GM19238 (cell line): ENCODE measurements around the gene CASP6.

Experiments
- DNase-seq: peaks from one replicate; pipeline ENCODE4 v3.0.0; 2011; ENCODE audit warnings: low spot score; ENCODE audit not compliant: insufficient read length

CASP6 gene

DNA sequence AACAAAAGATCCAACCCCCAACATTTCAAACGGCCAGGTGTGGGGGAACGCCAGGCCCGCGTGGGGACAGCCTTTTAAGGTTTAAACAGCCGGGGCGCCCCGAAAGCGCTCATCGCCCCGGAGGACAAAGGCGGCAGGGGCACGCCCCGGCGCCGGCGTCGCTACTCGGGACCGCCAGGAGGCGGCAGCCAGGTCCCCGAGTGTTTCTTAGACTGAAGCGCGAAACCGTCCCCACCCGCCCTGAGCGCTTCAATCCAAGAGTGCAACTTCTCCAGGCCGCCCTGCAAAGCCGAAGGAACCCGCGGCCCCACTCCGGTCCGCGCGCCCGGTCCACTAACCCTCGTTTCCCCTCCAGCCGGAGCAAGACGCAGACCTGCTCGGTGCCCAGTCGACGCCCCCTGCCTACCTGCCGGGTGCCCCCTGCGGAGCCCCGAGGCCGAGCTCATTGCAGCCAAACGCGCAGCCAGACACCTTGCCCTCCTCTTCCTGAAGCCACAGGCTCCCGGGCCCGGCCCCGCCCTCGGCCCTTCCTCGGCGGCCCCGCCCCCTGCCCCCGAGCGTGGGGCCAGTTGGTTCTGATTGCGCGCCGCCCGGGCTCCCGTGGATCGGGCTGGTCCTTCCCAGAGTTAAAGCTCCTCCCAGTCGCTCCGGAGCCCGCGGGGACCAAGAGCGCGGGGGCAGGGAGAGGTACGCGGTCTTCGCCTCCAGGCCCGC, at the start of gene CASP6:
TSS of gene CASP6 (minus strand) at position 496 of the 714 bp plus-strand sequence. CDS start at position 446, 50 bp downstream.
- peak; percentile 55 for DNase-seq

DNA sequence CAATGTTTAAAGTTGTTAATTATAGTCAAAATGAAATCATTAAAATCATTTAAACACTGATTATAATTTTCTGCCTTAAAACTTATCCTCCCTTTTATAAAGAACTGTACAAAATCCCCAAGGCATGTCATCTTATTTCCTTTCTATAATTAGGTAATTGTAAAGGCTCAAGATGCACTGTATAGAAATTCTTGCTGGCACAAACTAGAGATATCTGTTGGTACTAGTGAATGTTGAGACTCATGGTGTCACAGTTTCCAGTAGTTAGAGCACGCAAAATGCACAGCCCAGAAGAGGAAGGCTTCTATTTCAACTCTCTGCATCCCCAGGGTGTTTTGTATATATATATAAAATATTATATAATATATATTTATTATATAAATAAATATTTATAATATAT, 49.3 kb upstream of the CASP6 start:
- DNase-seq, result no peak

DNA sequence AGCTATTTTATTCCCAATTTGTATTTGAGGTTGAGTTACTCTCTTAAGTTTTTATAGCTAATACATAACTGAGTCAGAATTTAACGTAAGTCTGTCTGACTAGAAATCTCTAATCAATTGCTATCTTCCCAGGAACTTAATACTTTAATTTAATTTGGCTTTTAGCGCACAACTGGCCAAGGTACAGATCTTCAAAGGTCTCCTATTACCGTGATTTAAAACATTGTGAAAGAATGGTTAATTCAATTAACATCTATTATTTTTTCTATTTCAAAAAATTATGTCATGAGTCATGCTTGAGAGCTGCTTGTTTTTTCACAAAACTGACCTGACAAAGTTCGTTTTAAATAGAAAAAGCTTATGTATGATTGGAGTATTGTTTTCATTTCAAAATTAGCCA, 48.6 kb upstream of the CASP6 start:
- no peak for DNase-seq

DNA sequence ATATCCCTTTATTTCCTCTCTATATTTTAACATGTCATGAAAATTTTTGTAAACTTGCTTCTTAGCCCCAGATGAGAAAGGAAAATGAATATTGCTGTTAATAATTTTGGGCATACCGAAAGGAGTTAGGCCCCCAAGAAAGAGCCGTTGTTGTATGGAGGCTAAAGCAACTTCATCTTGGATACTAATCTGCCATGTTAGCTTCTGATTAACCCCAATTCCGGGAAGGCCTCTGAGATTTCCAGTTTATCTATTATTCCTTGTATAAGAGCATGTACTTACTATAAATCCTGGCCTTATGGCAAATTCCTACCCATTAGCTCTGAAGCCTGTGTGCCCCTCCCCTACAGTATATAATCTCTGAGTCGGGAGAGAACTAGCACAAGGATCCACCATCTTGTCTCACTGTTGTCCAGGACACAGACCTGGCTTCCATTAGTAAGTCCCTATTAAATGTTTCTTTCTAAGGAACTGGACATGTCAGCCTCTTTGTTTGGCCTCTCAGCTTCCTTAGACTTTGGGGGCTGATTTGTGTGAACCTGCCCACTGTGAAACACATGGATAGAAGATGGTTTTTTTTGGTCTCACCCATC, 47.5 kb upstream of the CASP6 start:
- DNase-seq, result no peak

DNA sequence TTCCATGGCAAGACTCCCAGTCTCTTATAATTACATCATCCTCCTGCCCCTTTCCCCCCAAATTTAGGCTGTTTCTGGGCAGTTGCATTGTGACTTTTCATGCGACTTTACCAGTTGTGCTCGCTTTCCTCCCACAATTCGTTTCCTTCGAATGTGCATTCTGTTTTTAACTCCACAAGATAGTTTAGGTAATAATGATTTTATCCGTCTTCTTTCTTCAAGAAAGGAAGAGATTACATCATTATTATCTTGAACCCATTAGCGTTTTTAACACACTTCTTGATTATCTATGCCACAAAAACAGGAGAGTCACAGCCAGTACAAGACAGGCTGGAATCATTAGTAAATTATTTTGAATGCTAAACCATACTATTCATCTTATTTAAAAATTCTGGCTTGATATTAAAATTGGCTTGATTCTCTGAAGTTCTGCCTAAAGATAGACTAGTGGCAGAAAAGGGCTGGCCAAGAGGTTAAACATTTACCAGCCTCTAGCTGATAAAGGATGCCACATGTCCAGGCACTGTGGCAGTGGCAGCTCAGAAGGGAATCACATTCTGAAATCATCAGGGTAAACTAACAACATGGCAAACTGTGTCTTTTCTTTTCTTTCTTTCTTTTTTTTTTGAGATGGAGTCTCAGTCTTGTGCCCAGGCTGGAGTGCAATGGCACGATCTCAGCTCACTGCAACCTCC, 46.3 kb upstream of the CASP6 start:
- no peak for DNase-seq

DNA sequence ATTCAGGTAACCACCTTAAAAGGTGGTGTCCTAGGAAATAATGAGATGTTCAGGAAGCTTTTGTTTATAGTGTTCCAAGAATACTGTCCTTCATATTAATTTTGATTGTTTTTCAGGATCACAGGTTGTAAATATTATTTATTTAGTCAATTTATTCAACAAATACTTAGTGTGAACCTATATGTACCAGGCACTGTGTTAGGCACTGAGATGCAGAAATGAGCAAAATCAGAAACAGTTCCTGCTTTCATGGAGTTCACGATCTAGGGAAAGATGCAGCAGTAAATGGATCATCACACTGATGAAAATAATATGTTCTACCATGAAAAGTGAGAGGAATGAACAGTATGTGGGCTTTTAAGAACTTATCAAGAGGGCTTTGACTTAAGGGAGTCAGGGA, 44.9 kb upstream of the CASP6 start:
- DNase-seq, result no peak

DNA sequence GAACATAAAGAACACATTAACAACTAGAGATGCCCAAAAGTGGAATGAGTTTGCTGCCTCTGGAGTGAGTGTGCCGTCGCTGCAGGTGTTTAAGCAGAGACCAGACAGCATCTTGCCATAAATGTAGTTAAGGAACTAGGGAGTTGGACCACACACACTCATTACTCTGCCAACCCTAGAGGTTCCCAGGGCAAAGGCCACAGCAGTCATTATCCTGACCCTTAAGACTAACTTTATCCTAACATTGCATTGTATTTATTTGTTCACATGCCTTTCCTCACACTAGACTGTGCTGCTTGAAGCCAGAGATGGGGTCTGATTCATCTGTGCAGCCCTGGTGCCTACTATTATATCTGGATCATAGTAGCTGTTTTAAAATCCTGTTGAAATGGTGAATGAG, 43.5 kb upstream of the CASP6 start:
- no peak for DNase-seq

DNA sequence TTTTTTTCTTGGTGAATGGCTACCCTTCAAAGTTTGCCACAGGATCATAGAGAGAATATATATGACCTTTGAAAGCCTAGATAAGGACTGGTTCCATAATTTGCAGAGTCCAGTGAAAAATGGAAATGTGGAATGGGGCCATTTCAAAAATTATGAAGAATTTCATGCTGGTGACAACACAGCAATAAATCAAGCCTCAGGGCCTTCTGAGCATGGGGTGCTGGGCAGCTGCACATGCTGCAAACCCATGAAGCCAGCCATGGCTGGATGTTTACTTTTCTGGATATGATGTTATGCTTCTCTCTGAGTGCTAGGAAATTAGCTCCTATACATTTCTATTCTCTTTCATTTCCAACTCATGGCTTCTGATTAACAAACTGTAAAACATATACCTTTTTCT, 42.6 kb upstream of the CASP6 start:
- DNase-seq, result no peak

DNA sequence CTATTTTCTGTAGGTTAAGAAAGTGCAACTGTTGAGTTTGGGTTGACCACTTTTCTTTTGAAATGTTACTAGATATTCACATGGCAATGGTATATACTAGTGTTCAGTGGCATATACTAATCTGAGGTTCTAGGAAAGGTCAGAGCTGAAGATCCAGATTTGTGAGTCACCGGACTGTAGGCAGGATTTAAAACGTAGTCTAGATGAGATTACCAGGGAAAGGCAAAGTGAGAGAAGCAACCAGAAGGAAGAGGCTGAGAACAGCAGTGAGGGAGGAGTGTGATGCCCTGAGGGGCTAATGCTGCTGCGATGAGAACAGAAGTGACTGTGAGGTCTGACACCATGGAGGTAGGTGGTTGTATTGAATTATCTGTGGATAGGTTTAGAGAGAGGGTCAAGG, 36.3 kb upstream of the CASP6 start:
- no peak for DNase-seq

DNA sequence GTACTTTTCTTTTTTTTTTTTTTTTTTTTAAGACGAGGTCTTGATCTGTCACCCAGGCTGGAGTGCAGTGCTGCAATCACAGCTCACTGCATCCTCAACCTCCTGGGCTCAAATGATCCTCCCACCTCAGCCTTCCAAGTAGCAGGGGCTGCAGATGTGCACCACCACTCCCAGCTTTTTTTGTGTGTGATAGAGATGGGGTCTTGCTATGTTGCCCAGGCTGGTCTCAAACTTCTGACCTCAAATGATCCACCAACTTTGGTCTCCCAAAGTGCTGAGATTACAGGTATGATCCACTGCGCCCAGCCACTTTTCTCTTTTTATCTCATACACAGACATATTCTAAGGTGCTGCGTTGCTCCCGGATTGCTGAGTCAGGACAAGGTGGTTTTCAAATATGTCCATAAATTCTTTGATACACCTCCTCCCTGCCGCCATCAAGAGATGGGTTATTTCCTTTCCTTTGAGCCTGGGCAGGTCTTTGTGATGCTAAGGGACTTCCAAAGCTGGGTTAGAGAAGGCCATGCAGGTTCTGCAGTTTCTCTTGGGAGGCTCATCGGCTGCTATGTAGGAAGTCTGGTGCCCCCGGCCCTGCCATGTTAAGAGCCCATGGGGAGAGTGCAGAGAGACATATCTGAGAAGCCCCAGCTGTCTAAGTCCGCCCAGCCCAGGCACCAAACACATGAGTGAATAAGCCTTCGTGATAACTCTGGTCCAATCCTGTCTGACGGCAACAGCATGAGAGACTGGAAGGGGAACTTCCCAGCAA, 35.0 kb upstream of the CASP6 start:
- DNase-seq, result no peak

DNA sequence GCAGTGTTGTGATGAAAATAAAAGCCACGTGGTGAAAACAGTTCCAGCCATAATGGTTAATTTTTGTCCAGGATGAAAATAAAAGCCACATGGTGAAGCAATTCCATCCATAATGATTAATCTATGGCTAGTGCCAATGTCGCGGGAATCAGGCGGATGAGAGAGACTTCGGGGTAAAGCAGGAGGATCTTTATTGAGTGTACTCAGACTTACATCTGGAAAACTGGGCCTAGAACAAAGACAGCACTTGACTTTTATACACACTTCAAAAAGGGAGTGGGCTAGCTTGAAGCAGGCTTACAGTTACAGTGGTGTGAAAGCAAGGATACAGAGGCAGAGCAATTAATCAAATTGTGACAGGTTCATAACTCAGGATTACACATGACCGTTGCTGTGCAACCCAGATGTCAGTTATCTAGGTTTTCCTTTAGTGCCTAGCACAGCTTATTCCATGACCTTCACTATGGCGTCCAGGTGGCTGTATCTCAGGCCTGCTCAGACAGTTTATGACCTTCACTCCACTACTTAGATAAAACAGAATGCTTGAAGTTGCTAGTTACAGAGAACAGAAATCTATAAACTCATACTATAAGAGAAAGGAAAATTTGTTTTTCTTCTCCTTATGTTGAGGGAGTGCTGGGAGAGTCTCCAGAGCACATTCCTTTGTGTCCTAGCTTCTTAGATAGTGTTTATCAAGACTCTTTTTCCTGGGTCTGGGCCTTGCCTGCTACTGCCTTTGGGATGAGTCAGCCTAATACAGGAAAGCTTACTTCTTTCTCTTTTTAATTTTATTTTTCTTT, 32.5 kb upstream of the CASP6 start:
- no peak for DNase-seq

DNA sequence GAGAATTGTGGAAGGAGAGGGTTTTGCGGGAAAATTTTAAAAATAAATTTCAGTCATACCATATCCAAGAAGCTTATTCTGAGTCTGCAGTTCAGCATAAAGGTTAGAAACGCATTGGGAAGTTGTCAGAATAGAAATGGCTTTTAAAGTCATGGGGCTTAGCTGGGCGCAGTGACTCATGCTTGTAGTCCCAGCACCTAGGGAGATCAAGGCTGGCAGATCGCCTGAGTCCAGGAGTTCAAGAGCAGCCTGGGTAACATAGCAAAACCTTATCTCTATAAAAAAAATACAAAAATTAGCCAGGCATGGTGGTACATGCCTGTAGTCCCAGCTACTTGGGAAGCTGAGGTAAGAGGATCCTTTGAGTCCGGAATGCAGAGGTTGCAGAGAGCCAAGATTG, 30.5 kb upstream of the CASP6 start:
- DNase-seq, result no peak

DNA sequence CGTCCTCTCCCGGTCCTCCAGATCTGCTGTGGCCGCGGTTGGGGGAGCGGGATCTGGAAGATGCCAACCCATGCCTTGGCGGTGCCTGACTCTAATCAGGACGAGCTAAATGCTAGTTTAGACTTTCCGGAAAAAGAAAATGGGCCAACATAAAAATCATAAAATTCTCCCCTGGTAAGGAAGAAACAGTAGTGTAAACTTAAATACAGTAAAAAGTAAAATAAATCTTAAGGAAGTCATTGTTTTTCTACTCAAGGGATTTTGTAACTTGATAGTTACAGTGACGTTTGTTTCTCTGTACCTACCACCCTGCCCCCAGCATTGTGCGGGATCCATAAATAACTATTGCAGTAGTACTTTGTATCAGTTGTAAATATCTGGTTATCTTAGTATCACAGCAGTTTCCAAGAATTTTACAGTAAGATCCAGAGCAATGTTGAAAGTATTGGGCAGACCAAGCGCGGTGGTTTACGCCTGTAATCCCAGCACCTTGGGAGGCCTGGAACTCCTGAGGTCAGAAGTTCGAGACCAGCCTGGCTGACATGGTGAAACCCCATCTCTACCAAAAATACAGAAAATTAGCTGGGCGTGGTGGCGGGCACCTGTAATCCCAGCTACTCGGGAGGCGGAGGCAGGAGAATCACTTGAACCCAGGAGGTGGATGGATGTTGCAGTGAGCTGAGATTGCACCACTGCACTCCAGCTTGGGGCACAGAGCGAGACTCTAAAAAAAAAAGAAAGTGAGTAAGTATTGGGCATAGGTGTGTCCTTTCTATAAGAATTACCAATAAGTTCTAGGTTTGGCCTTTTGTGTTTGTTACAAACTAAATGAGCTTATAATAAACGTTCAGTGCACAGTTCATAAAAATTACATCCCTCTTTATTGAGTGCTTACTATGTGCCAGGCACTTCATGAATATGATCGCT, 27.6 kb upstream of the CASP6 start:
- DNase-seq, result no peak

DNA sequence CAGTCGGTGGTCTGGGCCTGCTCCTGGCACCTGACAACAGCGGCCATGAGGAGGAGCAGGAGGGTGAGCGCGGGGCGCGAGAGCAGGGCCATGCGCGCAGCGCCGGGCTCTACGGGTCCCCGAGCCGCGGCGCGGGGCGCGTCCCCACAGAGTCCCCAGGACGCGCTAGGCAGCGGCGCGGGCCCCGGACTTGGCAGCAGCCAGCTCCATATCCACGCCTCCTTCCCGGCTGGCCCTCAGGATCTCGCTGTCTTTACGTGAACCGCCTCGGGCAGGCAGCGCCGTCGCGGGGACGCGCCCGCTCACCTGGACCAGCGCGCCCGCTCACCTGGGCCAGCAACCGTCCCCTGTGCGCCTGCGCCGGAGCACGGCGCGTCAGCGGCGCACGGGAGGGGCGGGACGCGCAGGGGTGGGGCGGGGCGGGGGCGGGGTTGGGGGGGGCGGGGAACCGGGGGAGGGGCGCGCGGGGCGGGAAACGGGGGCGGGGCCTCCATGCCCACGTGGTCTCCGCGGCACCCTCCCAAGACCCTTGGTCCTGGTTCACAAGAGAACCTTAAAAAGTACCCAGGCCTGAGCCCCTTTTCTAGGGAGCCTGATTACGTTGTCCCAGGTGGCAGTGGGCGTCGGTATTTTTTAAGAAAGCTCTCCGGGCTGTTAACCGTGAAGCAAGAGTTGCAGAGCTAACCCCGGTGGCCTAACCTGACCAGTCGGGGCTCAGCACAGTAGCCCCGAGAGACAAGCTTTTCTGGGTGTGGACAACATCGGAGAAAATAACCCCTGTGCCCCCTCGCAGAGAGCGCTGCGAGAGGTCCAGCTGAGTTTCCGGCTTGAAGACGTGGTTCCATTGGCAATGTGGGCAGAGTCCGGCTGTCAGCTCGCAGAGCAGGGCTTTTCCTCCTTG, 26.7 kb upstream of the CASP6 start, which contains the start of gene PLA2G12A:
TSS of gene PLA2G12A (minus strand) at position 353 of the 901 bp plus-strand sequence. CDS start at position 92, 261 bp downstream.
- peak; percentile 83 for DNase-seq

DNA sequence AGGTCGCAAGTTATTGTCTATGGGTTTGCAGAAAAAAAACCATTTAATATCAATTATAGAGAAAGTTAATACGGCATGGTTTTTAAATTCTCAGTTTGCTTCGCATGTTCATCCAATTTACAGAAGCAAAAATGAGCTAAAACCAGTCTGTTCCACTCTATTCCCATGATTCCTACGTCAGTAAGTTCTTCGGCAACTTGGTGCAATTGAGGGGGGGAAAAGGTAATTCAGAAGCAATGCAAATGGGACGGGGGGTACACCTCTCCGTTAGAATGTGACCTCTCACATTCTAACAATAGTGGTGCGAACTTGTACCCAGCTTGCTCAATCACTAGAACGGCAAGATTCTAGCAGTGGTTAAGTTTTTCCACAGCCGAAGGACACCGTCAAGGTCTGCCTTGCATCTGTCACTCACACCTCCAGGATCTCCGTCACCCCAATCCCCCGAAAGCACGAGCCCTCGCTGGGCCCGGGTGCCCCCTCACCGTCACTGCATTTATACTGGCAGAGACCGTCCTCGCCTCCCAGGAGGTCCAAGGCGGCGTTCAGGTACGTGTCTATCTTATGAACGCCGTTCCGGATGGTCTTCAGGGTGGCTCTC, 26.0 kb upstream of the CASP6 start:
- no peak for DNase-seq

DNA sequence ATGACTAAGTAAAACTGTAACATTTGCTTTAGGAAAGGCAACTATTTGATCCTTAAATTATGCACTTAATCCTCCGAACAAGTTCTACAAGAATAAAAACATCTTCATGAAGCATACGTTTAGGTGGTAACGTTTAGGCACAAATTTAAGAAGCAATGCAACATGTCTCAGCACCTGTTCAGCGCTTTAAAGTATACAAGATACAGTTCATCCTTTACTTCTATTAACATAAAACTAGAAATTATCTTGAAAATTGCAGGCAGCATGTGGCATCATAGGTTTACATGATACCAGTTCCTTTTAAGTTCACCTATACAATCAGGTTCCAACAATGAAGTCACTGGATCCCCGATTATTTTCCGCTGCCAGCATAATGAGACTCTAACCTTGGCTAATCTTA, 25.1 kb upstream of the CASP6 start:
- DNase-seq, result no peak

DNA sequence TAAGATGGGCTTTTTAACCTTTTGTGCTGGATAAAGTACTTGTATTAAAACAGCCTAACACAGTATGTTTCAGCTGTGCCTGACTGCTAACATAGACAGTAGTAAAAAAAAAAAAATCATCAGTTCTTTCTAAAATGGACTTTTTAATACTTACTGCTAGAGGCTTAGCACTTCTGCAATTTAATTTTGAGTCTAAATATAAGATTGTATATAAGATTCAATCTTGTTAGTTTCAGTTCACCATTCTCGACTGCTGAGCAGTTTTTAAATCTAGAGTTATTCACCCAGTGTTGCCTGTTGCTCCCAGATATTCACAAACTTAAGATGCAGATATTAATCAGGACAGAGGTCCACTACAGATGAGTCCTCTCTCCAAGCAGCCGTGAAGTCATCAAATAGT, 19.9 kb upstream of the CASP6 start:
- DNase-seq, result no peak

DNA sequence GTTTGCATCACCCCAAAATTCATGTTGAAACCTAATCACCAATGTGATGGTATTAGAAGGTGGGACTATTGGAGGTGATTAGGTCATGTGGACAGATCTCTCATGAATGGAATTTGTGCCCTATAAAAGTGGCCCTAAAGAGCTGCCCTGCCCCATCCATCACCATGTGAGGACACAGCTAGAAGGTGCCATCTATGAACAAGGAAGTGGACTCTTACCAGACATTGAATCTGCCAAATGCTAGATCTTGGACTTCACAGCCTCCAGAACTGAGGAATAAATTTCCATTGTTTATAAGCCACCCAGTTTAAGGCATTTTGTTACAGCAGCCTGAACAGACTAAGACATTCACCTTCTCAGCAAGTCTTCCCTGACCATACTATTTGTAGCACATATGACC, 19.1 kb upstream of the CASP6 start:
- no peak for DNase-seq

DNA sequence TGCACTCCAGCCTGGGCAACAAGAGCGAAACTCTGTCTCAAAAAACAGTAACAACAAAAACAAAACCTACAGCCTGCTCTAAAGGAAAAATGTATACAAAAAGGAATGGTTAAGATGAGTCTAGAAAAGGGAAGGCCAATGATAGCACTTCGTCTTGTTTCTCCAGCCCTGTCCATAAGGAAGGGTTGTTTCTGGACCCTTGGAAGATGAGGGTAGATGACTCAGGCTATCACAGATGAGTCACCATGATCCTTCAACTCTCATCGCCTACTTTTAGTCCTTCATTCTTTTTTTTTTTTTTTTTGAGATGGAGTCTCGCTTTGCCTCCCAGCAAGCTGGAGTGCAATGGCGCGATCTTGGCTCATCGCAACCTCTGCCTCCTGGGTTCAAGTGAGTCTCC, 17.8 kb upstream of the CASP6 start:
- no peak for DNase-seq
